GM13976 (cell line): ENCODE data around the gene PRR36.

Source experiments
- DNase-seq: peaks from one replicate; pipeline ENCODE4 v3.0.0; 2012; ENCODE audit warnings: low spot score
- in situ Hi-C: fragments of 300-500 bp; cut with MboI; formaldehyde crosslinking; loops from one replicate; pipeline ENCODE4 v1.12.0; 2022; ENCODE audit warnings: low sequenced_read_pairs, mixed read lengths, inconsistent platforms; ENCODE audit not compliant: unreplicated experiment
- TF ChIP-seq, protein P1 (sequence below): IDR thresholded peaks from 2 replicates; pipeline ENCODE4 v1.5.1; 2012; ENCODE audit warnings: borderline replicate concordance, mild to moderate bottlenecking; ENCODE audit not compliant: insufficient read depth; ENCODE audit errors: extremely low read depth, missing control alignments, control extremely low read depth

PRR36 gene

DNA sequence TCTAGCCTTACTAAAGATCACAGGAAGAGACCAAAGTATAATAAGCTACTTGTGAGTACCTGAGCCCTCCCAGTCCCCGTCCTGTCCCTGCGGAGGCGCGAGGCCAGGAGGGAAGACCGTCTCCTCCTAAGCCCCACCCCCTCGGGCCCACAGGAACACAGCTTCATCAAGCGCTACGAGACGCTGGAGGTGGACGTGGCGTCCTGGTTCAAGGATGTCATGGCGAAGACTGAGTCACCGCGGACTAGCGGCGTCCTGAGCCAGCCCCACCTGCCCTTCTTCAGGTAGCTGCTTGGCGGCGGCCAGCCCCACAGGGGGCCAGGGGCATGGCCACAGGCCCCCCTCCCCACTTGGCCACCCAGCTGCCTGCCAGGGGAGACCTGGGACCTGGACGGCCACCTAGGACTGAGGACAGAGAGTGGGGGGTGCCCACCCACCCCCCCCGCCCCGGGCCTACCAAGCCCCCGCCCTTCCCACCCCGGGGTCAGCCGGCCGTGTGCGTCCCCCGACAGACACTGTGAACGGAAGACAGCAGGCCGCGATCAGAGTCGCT, 38.0 kb upstream of the PRR36 start:
- TF ChIP-seq, protein P1, sequence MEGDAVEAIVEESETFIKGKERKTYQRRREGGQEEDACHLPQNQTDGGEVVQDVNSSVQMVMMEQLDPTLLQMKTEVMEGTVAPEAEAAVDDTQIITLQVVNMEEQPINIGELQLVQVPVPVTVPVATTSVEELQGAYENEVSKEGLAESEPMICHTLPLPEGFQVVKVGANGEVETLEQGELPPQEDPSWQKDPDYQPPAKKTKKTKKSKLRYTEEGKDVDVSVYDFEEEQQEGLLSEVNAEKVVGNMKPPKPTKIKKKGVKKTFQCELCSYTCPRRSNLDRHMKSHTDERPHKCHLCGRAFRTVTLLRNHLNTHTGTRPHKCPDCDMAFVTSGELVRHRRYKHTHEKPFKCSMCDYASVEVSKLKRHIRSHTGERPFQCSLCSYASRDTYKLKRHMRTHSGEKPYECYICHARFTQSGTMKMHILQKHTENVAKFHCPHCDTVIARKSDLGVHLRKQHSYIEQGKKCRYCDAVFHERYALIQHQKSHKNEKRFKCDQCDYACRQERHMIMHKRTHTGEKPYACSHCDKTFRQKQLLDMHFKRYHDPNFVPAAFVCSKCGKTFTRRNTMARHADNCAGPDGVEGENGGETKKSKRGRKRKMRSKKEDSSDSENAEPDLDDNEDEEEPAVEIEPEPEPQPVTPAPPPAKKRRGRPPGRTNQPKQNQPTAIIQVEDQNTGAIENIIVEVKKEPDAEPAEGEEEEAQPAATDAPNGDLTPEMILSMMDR, result no peak
- in situ Hi-C loops, result no loop called here
- DNase-seq, result no peak

DNA sequence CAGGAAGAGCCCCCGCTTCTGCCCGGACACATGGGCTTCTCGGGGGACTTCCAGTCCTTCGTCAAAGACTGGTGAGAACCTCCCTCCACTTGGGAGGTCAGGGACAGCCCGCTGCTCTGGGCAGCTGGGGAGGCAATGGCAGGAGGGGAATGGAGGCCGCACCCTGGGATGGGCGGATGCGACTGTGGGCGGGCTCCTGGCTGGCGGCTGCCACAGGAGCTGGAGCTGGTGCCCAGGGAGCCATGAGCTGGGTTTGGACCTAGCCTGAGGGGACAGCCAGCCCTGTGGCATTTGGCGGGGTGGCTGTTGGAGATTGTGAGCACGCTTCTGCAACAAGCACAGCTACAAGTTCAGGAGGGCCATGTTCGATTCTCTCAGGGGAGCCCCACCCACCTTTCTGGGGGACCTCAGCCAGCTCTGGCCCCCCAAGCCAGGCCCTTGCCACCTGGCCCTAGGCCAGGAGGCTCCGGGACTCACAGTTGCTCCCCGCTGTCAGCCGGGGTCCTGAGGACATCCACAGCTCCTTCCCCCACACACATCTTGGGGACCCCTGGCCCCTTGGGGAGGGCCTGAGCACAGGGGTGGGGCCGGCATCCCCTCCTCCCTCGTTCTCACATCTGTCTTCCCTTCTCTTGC, 37.4 kb upstream of the PRR36 start:
- in situ Hi-C loops, result no loop called here
- no peak for DNase-seq
- TF ChIP-seq, protein P1, result no peak

DNA sequence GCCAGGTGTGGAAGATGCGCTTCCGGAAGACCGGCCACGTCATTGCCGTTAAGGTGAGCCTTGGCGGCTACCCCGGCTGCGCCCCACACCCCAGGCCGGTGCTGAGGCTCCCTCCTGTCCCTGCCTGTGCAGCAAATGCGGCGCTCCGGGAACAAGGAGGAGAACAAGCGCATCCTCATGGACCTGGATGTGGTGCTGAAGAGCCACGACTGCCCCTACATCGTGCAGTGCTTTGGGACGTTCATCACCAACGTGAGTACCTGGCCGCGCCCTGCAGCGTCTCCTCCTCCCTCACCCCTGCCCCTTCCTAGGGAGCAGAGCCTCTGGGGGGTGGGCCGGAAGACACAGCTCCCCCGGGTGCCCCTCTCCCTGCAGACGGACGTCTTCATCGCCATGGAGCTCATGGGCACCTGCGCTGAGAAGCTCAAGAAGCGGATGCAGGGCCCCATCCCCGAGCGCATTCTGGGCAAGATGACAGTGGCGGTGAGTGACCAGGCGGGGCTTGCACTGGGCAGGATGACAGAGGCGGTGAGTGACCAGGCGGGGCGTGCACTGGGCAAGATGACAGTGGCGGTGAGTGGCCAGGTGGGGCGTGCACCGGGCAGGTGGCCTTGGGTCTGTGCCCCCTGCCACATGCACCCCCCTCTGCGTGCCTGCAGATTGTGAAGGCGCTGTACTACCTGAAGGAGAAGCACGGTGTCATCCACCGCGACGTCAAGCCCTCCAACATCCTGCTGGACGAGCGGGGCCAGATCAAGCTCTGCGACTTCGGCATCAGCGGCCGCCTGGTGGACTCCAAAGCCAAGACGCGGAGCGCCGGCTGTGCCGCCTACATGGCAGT, 36.4 kb upstream of the PRR36 start:
- TF ChIP-seq, protein P1, result no peak
- in situ Hi-C loops, result no loop called here
- no peak for DNase-seq

DNA sequence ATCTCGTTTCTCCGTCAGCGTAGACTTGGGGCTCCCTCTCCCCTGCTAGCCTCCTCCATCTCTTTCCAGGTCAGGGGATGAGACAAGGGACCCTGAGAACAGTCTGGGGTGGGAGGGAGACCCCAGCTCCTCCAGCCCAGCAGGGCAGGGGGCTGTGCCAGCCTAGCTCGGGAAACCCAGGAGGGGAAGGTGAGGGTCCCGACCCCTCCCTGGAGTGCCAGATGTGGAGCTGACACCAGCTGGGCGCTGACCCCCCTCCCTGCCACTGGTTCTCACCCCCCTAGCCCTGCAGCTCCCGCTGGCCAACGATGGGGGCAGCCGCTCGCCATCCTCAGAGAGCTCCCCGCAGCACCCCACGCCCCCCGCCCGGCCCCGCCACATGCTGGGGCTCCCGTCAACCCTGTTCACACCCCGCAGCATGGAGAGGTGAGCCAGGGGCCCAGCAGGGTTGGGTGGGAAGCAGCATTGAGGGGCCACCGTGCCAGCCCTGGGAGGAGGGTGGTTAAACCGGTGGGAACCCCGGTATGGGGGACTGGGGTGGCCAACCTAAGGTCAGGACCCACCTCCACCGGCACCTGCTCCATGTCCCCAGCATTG, 35.4 kb upstream of the PRR36 start:
- in situ Hi-C loops, result no loop called here
- TF ChIP-seq, protein P1, result no peak
- DNase-seq, result no peak

DNA sequence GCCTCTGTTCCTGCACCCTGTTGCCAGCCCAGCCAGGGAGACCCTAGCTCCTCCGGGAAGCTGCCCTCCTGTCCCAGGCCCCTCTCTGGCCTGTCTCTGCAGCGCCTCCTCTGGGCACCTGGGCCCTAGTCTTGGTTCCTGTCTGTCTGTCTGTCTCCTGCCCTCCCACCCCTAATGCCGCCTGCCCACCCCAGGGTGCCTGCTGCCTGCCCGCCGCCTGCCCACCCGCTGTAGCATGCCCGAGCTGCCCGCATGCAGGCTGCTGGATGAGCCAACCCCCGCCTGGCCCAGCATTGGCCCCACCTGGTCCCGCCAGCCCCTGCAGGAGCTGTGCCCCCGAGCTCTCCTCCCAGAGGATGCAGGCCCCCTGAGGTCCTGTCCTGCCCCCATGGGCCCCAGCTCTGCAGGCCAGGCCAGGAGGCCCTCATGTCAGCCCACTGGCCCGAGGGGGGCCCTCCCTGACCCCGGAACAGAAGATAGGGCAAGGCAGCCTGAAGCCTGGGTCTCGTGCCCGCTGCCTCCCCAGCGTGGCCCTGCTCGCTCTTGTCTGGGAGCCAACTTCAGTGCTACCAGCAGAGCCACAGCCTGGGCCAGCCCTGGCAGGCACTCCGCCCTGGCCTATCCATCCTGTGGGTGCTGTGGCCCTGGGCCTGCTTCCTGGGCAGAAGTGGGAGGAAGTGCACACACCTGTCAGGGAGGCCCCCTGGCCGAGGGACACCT, 34.7 kb upstream of the PRR36 start:
- in situ Hi-C loops, result no loop called here
- DNase-seq, result no peak
- TF ChIP-seq, protein P1, result no peak
